Memory B cell (primary cell): ENCODE results near the gene PHLPP1.

ENCODE experiments used
- ATAC-seq: fragments of 150-1000 bp; cut with Tn5 transposase; 2 replicates; pipeline ENCODE4 v1.10.0; 2021; ENCODE audit warnings: low read depth, mild to moderate bottlenecking, moderate library complexity
- DNase-seq, 2 donors: peaks; one replicate each; pipeline ENCODE4 v3.0.0; 2022; ENCODE audit warnings: low spot score in 2 of 2
- H3K27ac Mint-ChIP-seq: one replicate; pipeline ENCODE4 v1.8.0; 2022; ENCODE audit warnings: mild to moderate bottlenecking, moderate library complexity, mixed read lengths
- H3K27me3 Mint-ChIP-seq: one replicate; pipeline ENCODE4 v1.8.0; 2022; ENCODE audit warnings: mixed read lengths
- H3K36me3 Mint-ChIP-seq: one replicate; pipeline ENCODE4 v1.8.0; 2022; ENCODE audit warnings: mild to moderate bottlenecking, mixed read lengths
- H3K4me1 Mint-ChIP-seq: one replicate; pipeline ENCODE4 v1.8.0; 2022; ENCODE audit warnings: mixed read lengths
- H3K4me3 Mint-ChIP-seq: one replicate; pipeline ENCODE4 v1.8.0; 2022; ENCODE audit warnings: mild to moderate bottlenecking, moderate library complexity, mixed read lengths
- H3K9me3 Mint-ChIP-seq: one replicate; pipeline ENCODE4 v1.8.0; 2022; ENCODE audit warnings: mixed read lengths

PHLPP1 gene

GRCh38 chr18:63022429-63023022, 307.2 kb downstream of the PHLPP1 start:
- Mint-ChIP-seq H3K4me3 (no peak overlapping the region), H3K27ac (no peak overlapping the region), H3K4me1 (no peaks in the 10 kb centered on the region), H3K27me3 (peaks cover 5% of the 10 kb centered on the region), H3K36me3 (peaks cover 5% of the 10 kb centered on the region), H3K9me3 (peaks cover 5% of the 10 kb centered on the region)
- ATAC-seq (no peak), DNase-seq (no peak)

DNA sequence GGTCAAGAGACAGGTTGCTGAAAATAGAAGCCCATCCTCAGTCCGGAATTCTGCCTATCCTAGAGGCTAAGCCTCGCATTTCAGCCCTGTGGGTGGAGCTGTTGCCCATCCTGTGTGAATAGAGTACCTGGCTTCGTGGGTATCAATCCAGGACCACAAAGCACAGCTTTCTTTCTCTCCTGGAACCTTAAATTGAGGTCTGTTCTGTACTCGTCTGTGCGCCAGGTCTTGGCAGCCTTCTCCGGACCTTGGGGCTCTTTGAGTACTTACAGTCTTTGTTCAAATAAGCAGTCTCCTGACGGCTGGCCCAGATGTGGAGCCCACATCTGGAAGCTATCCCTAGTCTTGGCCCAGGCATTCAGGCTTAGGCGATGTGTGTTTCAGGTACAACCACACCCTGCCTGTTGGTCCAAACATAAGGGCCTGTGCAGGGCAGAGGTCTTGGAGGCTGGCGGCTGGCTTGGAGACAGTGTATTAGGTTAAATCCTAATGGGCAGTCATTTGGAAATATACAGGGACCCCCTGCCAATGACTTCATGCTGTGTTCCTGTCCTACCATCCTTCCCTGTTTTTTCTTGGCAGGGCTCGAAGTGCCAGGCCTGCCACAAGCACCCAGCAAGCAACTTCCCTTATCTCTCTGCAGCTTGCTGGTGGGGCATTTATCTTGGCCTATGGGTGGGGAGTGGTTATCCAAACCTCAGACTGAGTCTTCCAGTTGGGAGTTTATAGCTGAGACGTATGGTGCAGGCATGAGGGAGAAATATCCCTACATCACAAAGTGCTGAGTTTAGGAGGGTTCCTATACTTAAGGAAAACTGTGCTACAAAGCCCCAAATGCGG, 310.1 kb downstream of the PHLPP1 start:
- Mint-ChIP-seq H3K9me3 (no peaks in the 10 kb centered on the region), H3K27ac (no peak overlapping the region), H3K27me3 (peaks cover 5% of the 10 kb centered on the region), H3K36me3 (no peaks in the 10 kb centered on the region), H3K4me3 (no peak overlapping the region), H3K4me1 (peaks cover 9% of the 10 kb centered on the region)
- ATAC-seq: no peak
- DNase-seq: no peak

DNA sequence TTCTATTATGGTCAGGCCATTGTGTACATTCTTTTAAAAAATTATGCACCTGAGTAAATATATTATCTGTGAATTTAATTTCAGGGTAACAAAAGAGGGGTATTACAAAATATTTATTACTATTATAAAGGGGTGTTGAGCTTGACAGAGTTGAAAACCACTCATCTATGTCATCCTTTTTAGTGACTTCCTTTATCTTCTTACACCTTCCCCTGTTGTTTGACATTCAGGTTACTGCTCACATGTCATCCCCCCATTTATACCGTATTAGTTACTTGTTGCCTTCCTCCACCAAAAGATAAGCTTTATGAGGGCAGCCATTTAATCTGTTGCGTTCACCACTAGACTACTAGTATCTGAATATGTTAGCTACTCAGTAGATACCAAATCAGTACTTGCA, 313.0 kb downstream of the PHLPP1 start:
- no peaks in the 10 kb centered on the region for H3K36me3 Mint-ChIP-seq
- H3K27me3 Mint-ChIP-seq: peaks cover 1% of the 10 kb centered on the region
- no peak for DNase-seq
- H3K4me1 Mint-ChIP-seq: peaks cover 9% of the 10 kb centered on the region
- ATAC-seq: peak; percentile 60
- no peak overlapping the region for H3K4me3 Mint-ChIP-seq
- peaks cover 2% of the 10 kb centered on the region for H3K9me3 Mint-ChIP-seq
- H3K27ac Mint-ChIP-seq: no peak overlapping the region
